ENCODE data around the gene PITPNM2.

DNA sequence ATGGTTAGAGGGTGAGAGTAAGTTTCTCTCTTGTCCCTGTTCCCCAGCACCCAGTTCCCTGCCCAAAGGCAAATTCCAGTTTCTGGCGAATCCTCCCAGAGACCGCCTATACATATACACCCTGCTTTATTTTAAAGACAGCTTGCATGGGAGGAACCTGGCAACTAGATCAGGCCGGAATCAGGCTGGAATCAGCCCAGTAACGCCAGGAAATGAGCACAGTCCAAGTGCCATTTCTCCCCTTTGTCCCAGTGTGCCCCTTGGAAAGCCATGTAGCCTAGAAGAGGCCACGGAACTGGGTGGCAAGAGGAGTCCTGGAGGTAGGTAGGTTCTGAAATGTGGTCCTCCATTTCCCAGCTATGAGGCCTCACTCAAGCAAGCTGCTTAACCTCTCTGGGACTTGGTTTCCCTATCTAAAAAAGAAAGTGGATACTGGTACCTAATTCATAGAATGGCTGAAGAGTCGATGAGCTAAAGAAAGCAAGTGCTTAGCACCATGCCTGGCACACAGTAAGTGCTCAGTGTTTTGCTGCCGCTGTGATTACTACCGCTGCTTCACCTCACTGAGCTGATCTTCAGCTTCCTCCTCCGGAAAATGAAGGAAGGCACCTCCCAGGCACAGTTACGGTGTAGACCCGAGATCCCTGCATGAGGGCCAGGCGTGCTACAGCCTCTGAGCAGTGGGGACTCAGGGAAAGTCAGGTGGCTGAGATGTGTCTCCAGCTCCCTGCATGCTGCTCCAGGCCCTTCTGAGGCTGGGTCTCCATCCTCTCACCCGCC lies 36.4 kb downstream of the PITPNM2 start:
- TF ChIP-seq, protein P1, sequence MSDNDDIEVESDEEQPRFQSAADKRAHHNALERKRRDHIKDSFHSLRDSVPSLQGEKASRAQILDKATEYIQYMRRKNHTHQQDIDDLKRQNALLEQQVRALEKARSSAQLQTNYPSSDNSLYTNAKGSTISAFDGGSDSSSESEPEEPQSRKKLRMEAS (IDR thresholded peaks at IDR 0.05) = no peak
- TF ChIP-seq POLR2AphosphoS5 (IDR thresholded peaks at IDR 0.05; ENCODE audit: low read depth, low read length) = no peak
- TF ChIP-seq, protein P2, sequence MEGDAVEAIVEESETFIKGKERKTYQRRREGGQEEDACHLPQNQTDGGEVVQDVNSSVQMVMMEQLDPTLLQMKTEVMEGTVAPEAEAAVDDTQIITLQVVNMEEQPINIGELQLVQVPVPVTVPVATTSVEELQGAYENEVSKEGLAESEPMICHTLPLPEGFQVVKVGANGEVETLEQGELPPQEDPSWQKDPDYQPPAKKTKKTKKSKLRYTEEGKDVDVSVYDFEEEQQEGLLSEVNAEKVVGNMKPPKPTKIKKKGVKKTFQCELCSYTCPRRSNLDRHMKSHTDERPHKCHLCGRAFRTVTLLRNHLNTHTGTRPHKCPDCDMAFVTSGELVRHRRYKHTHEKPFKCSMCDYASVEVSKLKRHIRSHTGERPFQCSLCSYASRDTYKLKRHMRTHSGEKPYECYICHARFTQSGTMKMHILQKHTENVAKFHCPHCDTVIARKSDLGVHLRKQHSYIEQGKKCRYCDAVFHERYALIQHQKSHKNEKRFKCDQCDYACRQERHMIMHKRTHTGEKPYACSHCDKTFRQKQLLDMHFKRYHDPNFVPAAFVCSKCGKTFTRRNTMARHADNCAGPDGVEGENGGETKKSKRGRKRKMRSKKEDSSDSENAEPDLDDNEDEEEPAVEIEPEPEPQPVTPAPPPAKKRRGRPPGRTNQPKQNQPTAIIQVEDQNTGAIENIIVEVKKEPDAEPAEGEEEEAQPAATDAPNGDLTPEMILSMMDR (IDR thresholded peaks at IDR 0.05; ENCODE audit: control extremely low read depth in 1 of 3, insufficient read depth in 1 of 3, low read depth in 1 of 3, low read length in 3 of 3) = no peak
- TF ChIP-seq RAD21 (IDR thresholded peaks at IDR 0.05 in 1 of 2, conservative IDR thresholded peaks at IDR 0.05 in 1 of 2; ENCODE audit: low read depth in 2 of 2, low read length in 2 of 2) = no peak
- no peak for TF ChIP-seq FOSL1 (IDR thresholded peaks at IDR 0.05; ENCODE audit: insufficient read depth, low read depth, low read length)

Data from H1 (cell line).